GM06990 (cell line): Measurements from ENCODE around the gene TMEM144.
"Not testable (repeated sequence)": the region's sequence is repeated elsewhere in the genome, so short reads cannot be mapped to it uniquely, and the experiment has no call there.

Experiments used
- DNase-seq: peaks from one replicate; pipeline ENCODE4 v3.0.0-alpha.2; 2011; ENCODE audit not compliant: insufficient read length; ENCODE audit errors: extremely low read depth
- H3K27me3 ChIP-seq: replicated peaks from 2 replicates; pipeline ENCODE4 v1.6.0; 2011; ENCODE audit warnings: low read length; ENCODE audit not compliant: control insufficient read depth, insufficient read depth
- H3K36me3 ChIP-seq: 2 replicates; pipeline ENCODE4 v1.5.1; 2011; ENCODE audit warnings: low read length; ENCODE audit not compliant: control insufficient read depth, insufficient read depth
- H3K4me3 ChIP-seq: replicated peaks from 2 replicates; pipeline ENCODE4 v1.5.1; 2011; ENCODE audit warnings: low read depth, mild to moderate bottlenecking, control low read depth, low read length
- TF ChIP-seq, protein P1 (sequence below): IDR thresholded peaks from 2 replicates; pipeline ENCODE4 v1.5.1; 2011; ENCODE audit warnings: low read length, control low read depth, mild to moderate bottlenecking, inconsistent platforms; ENCODE audit not compliant: insufficient read depth, poor library complexity, severe bottlenecking

The TMEM144 gene

GRCh38 chr4:158268553-158268952 lies 58.3 kb downstream of the TMEM144 start:
- Histone ChIP-seq H3K4me3 (no peak overlapping the region), H3K27me3 (no peaks in the 10 kb centered on the region), H3K36me3 (no peaks in the 10 kb centered on the region)
- no peak for DNase-seq
- TF ChIP-seq, protein P1, sequence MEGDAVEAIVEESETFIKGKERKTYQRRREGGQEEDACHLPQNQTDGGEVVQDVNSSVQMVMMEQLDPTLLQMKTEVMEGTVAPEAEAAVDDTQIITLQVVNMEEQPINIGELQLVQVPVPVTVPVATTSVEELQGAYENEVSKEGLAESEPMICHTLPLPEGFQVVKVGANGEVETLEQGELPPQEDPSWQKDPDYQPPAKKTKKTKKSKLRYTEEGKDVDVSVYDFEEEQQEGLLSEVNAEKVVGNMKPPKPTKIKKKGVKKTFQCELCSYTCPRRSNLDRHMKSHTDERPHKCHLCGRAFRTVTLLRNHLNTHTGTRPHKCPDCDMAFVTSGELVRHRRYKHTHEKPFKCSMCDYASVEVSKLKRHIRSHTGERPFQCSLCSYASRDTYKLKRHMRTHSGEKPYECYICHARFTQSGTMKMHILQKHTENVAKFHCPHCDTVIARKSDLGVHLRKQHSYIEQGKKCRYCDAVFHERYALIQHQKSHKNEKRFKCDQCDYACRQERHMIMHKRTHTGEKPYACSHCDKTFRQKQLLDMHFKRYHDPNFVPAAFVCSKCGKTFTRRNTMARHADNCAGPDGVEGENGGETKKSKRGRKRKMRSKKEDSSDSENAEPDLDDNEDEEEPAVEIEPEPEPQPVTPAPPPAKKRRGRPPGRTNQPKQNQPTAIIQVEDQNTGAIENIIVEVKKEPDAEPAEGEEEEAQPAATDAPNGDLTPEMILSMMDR, result no peak

DNA sequence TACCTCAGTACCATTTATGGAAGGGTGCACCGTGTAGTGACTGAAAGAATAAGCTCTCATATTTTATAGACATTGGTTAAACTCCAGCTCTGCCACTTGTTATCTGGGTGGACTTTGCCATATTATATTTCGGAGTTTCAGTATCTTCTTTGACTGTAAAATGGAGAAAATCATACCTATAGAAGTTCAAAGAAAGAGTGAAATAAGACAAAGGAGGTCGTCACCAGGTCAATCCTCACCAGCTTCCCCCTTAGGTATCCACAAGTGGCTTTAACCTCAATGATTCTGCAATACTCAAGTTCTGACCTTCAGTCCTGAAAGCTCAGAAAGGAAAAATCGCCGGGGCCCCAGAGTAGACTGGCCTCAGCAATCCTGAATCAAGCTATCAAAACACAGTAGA lies 64.3 kb downstream of the TMEM144 start:
- DNase-seq, result no peak
- TF ChIP-seq, protein P1, result no peak
- no peak overlapping the region for H3K4me3 ChIP-seq

GRCh38 chr4:158277558-158277957 lies 67.3 kb downstream of the TMEM144 start:
- no peaks in the 10 kb centered on the region for H3K36me3 ChIP-seq
- no peak overlapping the region for H3K4me3 ChIP-seq
- no peak for DNase-seq
- TF ChIP-seq, protein P1, result no peak
- no peaks in the 10 kb centered on the region for H3K27me3 ChIP-seq

More for the DNA sequence above, 64.3 kb downstream of the TMEM144 start:
- H3K36me3 ChIP-seq, result no peaks in the 10 kb centered on the region
- no peaks in the 10 kb centered on the region for H3K27me3 ChIP-seq

GRCh38 chr4:158279052-158279451 lies 68.8 kb downstream of the TMEM144 start:
- H3K36me3 ChIP-seq, DNase-seq, H3K27me3 ChIP-seq, H3K4me3 ChIP-seq: not testable (repeated sequence)

DNA sequence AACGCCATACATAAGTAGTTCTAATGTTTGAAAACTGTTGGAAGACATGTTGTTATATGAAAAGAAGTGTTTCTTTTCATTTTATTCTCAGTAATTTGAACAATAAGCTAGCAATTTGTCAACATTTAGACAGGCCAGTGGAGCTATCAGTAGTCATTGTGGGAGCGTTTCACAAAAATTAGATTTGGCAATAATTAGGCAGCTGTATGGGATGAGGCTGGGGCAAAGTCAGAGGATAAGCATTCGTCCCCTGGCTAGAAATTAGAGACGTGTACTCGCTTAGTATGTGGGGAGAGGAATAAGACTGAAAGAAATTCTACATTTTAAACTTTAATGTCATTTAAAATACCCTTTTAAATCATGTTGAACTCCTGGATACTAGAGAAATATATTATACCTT lies 70.6 kb downstream of the TMEM144 start:
- TF ChIP-seq, protein P1, result no peak
- Histone ChIP-seq H3K4me3 (no peak overlapping the region), H3K36me3 (no peaks in the 10 kb centered on the region), H3K27me3 (no peaks in the 10 kb centered on the region)
- no peak for DNase-seq

DNA sequence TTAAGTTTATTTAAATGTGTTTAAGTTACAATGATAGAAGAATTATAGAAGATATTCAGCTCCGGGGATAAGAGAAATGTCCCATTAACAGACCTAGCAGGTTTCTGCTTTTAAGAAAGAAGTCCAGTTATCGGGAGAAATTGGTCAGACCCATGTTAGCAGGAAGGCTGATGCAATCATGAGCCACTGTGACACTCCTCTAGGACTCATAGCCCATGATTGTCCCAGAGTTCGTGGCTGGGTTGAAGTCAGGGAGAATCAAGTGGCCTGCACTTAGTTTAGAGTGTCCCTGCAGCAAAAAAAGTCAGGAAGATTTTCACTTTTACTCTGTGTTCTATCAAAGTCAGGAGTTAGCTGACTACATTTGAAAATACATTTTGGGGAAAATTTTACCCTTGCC lies 72.0 kb downstream of the TMEM144 start:
- DNase-seq, result no peak
- H3K4me3 ChIP-seq, result no peak overlapping the region
- no peaks in the 10 kb centered on the region for H3K27me3 ChIP-seq
- H3K36me3 ChIP-seq, result no peaks in the 10 kb centered on the region
- TF ChIP-seq, protein P1, result no peak
